Osteoblast (primary cell): Measurements from ENCODE around the gene MATN1. TPM values are rescaled to one million over a fixed set of nuclear protein-coding genes. Genes with fewer than 3 reads are reported as not detected.

ENCODE experiments used
- DNase-seq: peaks from one replicate; pipeline ENCODE4 v3.0.0; 2011; ENCODE audit warnings: low spot score, mixed read lengths; ENCODE audit not compliant: insufficient read length; ENCODE audit errors: missing footprints
- H2AFZ ChIP-seq: 2 replicates; pipeline ENCODE4 v1.6.0; 2011; ENCODE audit warnings: mild to moderate bottlenecking, low read length
- H3K27ac ChIP-seq: 2 replicates; pipeline ENCODE4 v1.5.1; 2011; ENCODE audit warnings: mild to moderate bottlenecking, low read depth, low read length, moderate library complexity
- H3K27me3 ChIP-seq: 2 replicates; pipeline ENCODE4 v1.6.0; 2012; ENCODE audit warnings: mild to moderate bottlenecking, control low read depth, inconsistent platforms, low read length, moderate library complexity; ENCODE audit not compliant: insufficient read depth
- H3K36me3 ChIP-seq: 2 replicates; pipeline ENCODE4 v1.5.1; 2011; ENCODE audit warnings: mild to moderate bottlenecking, low read length, control low read depth, moderate library complexity; ENCODE audit not compliant: insufficient read depth
- H3K4me1 ChIP-seq: 2 replicates; pipeline ENCODE4 v1.5.1; 2011; ENCODE audit warnings: mild to moderate bottlenecking, low read length, control low read depth, moderate library complexity; ENCODE audit not compliant: insufficient read depth
- H3K4me2 ChIP-seq: 2 replicates; pipeline ENCODE4 v1.6.0; 2011; ENCODE audit warnings: mild to moderate bottlenecking, low read length; ENCODE audit not compliant: insufficient read depth
- H3K4me3 ChIP-seq: fragments of 200-600 bp; sonication (generic); 3 replicates; pipeline ENCODE4 v1.5.1; 2012; ENCODE audit warnings: mild to moderate bottlenecking, low read length, inconsistent platforms; ENCODE audit not compliant: insufficient read depth
- H3K79me2 ChIP-seq: 2 replicates; pipeline ENCODE4 v1.6.0; 2012; ENCODE audit warnings: mild to moderate bottlenecking, low read length, control low read depth, inconsistent platforms; ENCODE audit not compliant: insufficient read depth
- H3K9me3 ChIP-seq: 2 replicates; pipeline ENCODE4 v1.5.1; 2011; ENCODE audit warnings: low read depth, low read length, control low read depth
- H4K20me1 ChIP-seq: 2 replicates; pipeline ENCODE4 v1.6.0; 2012; ENCODE audit warnings: mild to moderate bottlenecking, low read length, control low read depth; ENCODE audit not compliant: insufficient read depth
- CTCF ChIP-seq: IDR thresholded peaks from 2 replicates; pipeline ENCODE4 v1.5.1; 2011; ENCODE audit warnings: mild to moderate bottlenecking, low read depth, low read length, moderate library complexity; ENCODE audit errors: extremely low read depth
- total RNA-seq: library from RNA; depleted of rRNA; stranded (reverse); fragments of >200 nt; gene quantifications from 2 replicates; pipeline ENCODE4 v1.2.3, GENCODE V29; 2012

The MATN1 gene
- total RNA-seq, 1 donor, result not detected

GRCh38 chr1:30761381-30762151, 38.2 kb upstream of the MATN1 start:
- no peaks in the 10 kb centered on the region for H3K27me3 ChIP-seq
- H3K4me3 ChIP-seq, result no peak overlapping the region
- no peak for TF ChIP-seq CTCF
- no peaks in the 10 kb centered on the region for H3K79me2 ChIP-seq
- no peak overlapping the region for H3K4me2 ChIP-seq
- H3K27ac ChIP-seq, result no peak overlapping the region
- no peak overlapping the region for H2AFZ ChIP-seq
- no peaks in the 10 kb centered on the region for H3K36me3 ChIP-seq
- H4K20me1 ChIP-seq, result no peaks in the 10 kb centered on the region
- peak; percentile 82 for DNase-seq
- H3K4me1 ChIP-seq, result peaks cover 24% of the 10 kb centered on the region
- no peaks in the 10 kb centered on the region for H3K9me3 ChIP-seq

GRCh38 chr1:30760596-30761324, 37.4 kb upstream of the MATN1 start:
- Histone ChIP-seq H3K27ac (no peak overlapping the region), H3K79me2 (no peaks in the 10 kb centered on the region), H3K4me2 (no peak overlapping the region), H4K20me1 (no peaks in the 10 kb centered on the region), H3K4me1 (peaks cover 32% of the 10 kb centered on the region), H3K9me3 (no peaks in the 10 kb centered on the region), H3K36me3 (no peaks in the 10 kb centered on the region), H3K27me3 (no peaks in the 10 kb centered on the region), H3K4me3 (no peak overlapping the region), H2AFZ (no peak overlapping the region)
- peak; percentile 32 for DNase-seq
- no peak for TF ChIP-seq CTCF

GRCh38 chr1:30759718-30760281, 36.4 kb upstream of the MATN1 start:
- no peaks in the 10 kb centered on the region for H3K9me3 ChIP-seq
- H4K20me1 ChIP-seq, result no peaks in the 10 kb centered on the region
- peaks cover 32% of the 10 kb centered on the region for H3K4me1 ChIP-seq
- H3K4me3 ChIP-seq, result no peak overlapping the region
- no peak for DNase-seq
- TF ChIP-seq CTCF, result no peak
- no peaks in the 10 kb centered on the region for H3K27me3 ChIP-seq
- H2AFZ ChIP-seq, result no peak overlapping the region
- H3K79me2 ChIP-seq, result no peaks in the 10 kb centered on the region
- H3K27ac ChIP-seq, result no peak overlapping the region
- H3K4me2 ChIP-seq, result no peak overlapping the region
- H3K36me3 ChIP-seq, result no peaks in the 10 kb centered on the region
